GM19467 (cell line): ENCODE results near the gene AHCYL1.
"Not testable (repeated sequence)": the region's sequence is repeated elsewhere in the genome, so short reads cannot be mapped to it uniquely, and the experiment has no call there.

Source experiments
- ATAC-seq: cut with Tn5 transposase; IDR thresholded peaks from one replicate; pipeline ENCODE4 v1.9.1; 2021; ENCODE audit warnings: mild to moderate bottlenecking, moderate library complexity; ENCODE audit not compliant: unreplicated experiment

AHCYL1 gene

DNA sequence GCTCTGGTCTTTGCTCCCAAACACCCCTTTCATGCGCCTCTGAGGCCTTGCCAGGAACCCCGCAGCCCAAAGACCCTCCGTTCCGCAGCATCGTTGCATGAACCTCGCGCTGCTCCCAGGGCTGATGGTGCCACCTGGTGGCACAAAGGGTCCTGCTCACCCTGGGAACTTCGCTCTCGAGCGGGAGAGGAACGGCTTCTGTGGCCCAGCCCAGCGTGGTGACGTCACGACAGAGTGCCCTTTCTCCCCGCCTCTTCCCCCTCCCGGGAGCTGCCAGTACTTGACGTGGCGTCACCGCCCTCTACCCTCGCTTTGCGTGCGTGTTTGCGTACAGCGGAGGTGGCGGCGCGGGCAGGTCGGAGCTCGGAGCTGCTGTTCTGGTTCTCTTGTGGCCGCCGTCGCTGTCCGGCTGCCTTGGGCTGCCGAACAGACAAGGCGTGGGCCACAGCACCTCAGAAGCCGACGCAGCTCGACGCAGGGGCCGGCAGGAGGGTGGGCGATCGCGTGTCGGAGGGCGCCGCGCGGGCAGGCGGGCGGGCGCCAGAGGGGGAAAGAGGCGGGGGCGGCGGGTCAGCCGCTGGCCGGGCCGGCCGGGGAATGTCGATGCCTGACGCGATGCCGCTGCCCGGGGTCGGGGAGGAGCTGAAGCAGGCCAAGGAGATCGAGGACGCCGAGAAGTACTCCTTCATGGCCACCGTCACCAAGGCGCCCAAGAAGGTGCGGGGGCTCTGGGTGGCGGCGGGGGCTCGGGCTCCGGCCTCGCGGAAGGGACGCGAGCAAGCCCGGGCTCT lies at the start of gene AHCYL1:
TSS of gene AHCYL1 (plus strand) at position 310 of the 791 bp plus-strand sequence. CDS start at position 598, 288 bp downstream.
- ATAC-seq: peak; percentile 97

DNA sequence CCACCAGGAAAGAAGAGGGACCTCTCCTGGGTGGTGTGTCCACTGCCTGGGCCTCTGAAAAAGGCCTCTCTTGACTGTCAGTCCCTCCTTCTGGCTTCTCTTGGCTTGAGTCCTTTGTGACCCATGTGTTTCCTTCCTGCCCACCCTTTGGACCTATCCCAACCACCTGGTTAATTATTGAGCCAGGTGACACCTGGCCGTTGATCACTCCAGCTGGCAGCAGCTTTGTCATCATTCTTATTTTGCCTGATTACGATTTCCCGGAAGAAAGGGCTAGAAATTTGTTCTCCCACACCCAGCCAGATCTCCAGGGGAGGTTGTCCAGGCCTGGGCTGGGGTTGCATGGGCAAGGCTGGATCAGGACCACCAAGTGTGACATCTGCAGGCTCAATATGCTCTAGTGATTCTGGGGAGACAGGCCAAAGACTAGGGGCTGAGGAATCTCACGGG lies 49.1 kb upstream of the AHCYL1 start:
- ATAC-seq: no peak

DNA sequence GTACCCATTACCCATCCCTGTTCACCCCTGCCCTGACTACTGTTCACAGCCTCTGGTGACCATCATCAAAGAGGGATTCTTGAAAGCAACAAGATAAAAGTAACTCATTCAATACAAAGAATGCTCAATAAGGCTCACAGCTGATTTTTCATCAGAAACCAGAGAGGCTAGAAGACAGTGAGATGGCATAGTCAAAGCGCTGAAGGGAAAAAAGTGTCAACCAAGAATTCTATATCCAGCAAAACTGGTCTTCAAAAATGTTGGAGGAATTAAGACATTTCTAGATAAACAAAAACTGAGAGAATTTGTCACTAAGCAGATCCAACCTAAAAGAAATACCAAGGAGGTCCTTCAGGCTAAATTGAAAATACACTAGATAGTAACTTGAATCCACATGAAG lies 46.8 kb upstream of the AHCYL1 start:
- no peak for ATAC-seq

DNA sequence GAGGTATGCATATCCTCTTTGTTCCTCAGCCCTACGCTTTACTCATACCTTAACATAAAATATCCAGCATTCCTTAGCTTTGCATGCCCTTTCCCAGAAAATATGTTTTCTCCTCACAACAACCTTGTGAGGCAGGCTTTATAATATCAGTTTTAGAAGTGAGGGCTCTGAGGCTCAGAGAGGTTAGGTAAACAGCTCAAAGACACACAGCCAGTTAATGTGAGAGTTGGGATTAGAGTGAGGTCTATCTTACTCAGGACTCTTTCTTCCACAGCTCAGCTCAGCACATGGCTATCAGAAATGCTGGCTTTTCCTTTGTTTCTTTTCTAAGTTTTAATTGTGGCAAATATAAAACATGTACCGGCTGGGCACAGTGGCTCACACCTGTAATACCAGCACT lies 46.0 kb upstream of the AHCYL1 start:
- no peak for ATAC-seq

DNA sequence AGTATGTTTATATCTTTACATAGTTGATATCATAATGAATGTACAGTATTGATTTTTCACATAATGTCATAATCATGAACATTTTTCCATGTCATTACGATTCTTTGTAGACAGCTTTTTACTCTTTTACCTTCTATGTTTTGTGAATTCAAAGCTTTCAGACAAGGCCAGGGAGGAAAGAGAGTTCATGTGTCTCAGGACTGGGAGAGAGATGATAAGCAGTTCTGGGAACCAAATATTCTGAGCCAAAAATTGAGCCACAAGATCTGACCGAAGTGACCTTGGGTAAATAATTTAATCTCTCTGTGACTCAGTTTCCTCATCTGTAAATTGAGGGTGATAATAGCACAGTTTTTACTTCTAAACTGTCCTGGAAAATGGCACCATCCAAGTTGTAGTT lies 42.1 kb upstream of the AHCYL1 start:
- ATAC-seq: no peak

DNA sequence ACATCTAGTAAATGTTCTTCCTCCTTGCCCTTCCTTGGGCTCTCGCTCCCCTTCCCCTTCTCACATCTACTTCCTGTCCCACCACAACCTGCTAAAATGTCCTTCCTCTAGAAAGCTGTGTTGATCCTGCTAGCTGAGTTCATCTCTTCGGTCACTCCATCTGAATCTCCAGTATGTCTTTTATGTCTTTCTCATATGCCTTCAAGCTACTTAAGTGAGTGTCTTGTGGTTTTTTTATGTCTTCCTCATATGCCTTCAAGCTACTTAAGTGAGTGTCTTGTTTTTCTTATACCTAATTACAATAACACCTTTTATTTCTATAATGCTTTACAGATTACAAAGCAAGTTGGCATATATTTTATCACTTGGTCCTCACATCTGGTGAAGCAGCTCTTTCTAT lies 40.0 kb upstream of the AHCYL1 start:
- ATAC-seq: no peak

DNA sequence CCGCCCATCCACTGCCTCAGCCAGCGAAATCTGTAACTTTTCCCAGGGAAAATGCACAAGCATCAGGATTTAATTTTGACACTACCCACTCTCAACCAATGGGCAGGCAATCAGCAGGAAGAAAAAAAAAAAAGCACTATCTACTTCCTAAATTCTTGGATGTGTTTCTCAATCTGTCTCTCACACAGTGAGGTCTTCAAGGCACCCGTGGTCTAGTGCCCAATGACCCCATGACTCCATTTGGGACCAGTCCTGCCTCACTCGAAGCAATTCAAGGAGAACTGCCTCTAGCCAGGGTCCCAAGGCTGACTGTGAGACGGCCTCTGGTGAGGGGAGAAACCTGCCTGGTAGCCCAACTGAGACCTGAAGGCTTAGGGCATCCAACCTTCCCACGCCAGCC lies 38.1 kb upstream of the AHCYL1 start:
- no peak for ATAC-seq

DNA sequence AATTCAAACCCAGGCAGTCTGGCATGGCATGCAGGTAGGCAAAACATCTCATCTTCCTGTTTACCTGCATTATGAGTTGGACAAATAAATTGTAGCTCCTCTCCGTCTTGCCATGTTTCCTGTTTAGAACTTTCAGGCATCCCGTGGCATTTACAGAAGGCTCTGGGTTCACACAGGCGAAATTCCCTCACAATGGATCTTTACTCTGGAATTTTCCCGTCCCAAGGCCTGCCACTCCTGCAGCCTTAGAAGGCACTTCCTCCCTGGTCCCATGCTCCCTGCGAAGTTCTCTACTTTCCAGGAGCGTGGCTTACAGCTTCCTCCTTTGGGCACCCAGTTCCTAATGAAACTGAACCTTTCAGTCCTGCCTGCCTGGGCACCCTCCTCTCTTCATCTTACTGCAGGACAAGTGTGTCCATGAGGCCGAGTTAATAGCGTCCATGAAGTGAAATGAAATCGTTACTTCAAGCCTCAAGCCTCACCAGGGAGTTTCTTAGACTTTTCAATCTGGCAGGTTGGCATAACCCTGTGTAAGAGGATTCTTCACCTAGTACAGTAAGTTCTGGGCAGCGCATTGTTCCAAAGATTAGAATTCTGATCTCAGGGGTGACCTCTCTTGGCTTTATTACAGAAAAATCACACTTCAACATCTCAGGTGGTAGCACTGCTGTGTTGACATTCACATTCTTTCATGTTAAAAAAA lies 36.8 kb upstream of the AHCYL1 start:
- no peak for ATAC-seq

DNA sequence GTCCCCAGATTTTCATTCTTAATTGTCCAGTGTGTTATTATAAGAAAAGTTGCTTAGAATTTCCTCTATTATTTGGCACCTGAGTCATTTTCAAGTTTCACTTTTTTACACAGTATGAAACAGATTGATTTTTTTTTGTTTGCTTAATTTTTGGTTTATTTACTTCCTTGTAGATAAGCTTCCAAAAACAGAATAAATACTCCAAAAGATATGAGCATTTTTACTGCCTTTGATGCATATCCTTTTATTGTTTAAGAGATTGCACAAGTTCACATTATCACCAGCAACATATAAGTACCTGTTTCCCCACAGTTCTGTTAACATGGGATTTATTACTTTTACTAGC lies 36.3 kb upstream of the AHCYL1 start:
- no peak for ATAC-seq

DNA sequence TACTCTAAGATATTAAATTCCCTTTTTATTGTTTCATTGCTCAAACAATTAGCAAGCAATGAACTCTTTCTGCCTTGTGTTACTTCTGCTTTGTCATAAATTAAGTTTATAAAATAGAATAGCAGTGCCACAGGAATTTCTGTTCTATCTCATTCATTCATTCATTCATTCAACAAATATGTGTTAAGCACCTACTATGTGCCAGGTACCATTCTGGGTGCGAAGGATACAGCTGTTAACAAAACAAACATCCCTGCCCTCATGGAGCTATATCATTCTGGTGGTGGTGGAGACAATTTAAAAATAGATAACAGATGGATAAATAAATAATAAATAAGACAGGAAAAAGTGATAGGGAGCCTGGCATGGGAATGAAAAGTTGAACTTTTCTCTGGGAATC lies 34.5 kb upstream of the AHCYL1 start:
- ATAC-seq: no peak

DNA sequence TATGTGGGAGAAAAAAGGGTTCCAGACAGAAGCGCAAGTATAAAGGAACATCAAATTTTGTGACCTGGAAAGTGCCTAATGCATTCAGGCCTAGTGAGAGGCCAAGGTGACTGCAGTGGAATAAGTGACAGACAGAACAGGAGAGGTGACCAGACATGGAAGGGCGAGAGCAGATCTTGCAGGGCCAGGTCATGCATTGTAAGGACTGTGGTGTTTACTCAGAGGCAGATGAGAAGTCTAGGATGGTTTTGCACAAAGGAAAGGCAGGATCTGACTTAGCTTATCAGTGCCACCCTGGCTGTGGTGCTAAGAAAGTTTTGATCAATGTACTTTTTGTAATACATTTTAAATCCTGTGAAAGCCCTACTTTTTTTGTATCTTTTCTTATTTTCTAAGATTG lies 34.1 kb upstream of the AHCYL1 start:
- ATAC-seq: no peak

DNA sequence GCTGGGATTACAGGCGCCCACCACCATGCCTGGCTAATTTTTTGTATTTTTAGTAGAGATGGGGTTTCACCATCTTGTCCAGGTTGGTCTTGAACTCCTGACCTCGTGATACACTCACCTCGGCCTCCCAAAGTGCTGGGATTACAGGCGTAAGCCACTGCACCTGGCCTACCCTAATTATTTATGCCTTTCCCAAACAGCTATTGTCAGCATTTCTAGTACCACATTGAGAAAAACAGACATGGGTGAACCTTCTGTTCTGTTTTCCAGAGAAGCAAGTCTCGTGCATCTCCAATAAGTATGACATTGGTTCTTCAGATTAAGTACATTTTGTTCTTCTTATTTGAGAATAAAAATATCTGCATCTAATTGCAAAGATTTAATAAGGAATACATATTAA lies 33.1 kb upstream of the AHCYL1 start:
- ATAC-seq: not testable (repeated sequence)

DNA sequence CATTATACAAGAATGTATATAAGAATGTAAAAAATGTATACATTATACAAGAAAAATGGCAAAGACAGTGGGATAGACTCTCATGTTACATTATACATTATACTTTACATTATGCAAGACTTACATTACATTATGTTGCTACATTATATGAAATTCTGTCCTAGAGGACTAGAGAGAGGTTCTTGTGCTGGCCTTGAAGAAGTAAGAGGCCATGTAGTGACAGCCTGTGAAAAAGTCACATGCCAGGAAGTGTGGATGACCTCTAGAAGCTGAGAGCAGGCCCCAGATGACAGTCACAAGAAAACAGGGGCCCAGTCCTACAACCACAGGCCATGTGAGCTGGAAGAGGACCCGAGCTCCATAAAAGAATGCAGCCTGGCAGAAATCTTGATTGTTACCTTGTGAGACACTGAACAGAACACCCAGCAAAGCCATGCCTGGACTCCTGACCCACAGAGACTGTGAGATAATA lies 30.5 kb upstream of the AHCYL1 start:
- ATAC-seq: no peak

DNA sequence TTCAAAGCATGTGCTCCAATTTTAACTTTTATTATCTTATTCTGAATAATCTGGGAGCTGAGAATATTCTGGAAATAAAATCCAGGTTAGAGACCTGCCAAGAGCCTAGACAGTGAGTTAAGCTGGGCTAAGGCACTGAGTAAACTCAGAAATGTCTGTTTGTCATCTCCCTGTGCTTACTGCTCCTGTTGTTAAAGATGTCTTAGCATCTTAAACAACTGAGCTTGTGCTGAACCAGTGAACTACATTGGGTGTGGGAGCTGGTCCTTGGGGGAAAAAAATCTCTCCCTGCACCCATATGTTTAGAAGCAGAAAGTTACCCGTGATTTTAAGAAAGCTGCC lies 25.0 kb upstream of the AHCYL1 start:
- ATAC-seq: no peak

DNA sequence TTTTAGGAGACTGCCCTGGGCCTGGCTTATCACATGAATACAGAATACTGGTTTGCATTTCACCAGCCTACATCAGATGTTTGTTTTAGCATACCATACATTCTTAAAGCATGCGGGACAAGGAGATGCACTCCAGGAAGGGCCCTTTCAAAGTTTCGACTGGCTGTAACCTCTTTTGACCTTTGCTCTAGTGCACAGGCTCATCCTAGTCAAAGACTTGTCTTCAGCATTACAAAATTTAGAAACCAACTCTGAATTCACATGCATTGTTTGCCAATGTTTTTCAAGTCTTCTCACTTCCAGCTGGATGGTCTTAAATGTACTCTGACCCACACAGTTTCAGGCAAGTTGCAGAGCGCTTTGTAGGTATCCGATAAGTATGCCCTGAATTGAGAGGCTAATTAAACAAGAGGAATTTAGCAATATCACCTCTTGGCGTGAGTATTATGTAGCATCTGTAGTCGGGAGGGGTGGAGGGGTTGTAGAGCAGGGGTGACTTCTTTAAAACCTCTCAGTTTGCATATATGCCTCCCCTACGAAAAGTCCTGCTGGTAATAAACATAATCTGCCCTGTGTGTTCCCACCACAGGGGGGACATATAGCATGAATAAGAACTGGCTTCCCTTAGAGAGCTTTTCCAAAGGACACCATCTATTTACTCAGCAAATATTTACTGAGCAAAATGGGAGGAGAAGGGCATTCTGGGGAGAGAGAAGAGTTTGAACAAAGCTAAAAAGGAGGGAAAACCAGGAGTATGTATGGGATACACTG lies 24.4 kb upstream of the AHCYL1 start:
- ATAC-seq: no peak

DNA sequence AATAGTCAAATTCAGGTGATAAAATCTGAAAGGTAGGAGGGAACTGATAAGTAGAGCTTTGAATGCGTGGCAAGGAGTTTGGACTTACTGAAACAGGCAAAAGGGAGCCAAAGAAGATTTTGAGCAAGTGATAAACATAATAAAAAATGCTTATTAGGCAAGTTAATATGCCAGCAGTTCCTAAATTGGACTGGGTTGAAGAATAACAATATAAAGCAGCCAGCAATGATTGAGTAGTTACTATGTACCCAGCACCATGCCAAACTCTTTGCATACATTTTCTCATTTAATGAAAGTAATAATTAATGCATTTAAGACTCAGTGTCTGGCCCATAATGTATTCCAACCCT lies 23.8 kb upstream of the AHCYL1 start:
- no peak for ATAC-seq

DNA sequence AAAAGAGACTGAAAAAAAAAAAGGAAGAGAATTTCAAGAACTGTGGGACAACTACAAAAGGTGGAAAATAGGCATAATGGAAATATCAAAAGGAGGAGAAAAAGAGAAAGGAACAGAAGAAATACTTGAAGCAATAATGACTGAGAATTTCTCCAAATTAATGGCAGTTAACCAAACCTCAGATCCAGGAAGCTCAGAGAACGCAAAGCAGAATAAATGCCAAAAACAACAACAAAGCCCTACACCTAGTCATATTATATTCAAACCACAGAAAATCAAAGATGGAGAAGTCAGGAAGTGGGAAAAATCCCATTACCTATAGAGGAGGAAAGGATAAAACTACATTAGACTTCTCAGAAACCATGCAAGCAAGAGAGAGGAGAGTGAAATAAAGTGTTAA lies 20.7 kb upstream of the AHCYL1 start:
- ATAC-seq: no peak

DNA sequence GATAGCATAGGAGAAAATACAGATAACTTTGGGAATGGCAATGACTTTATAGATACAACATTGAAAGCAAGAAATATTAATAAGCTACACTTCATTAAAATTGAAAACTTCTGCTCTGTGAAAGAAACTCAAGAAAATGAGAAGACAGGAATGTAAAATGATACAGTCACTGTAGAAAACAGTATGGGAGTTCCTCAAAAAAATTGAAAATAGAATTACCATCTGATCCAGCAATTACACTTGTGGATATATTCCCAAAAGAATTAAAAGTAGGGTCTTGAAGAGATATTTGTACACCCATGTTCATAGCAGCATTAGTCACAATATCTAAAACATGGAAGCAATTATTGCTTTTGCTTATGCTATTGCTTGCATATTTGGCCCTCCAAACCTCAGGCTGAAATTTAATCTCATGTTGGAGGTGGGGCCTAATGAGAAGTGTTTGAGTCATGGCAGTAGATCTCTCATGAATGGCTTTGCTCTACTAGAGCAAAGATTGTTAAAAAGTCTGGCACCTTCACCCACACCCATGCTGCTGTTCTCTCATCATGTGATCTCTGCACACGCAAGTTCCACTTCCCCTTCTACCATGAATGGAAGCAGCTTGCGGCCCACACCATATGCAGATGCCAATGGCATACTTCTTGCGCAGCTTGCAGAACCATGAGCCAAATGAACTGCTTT lies 15.3 kb upstream of the AHCYL1 start:
- no peak for ATAC-seq

DNA sequence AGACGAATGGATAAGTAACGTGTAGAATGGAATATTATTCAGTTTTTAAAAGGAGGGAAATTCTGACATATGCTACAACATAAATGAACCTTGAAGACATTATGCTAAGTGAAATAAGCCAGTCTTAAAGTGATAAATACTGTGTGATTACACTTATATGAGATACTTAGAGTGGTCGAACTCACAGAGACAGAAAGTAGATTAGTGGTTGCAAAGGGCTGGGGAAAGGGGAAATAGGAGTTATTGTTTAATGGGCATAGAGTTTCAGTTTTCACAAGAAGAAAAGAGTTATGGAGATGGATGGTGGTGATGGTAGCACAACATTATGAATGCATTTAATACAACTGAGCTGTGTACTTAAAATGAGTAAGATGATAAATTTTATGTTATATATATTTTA lies 14.7 kb upstream of the AHCYL1 start:
- ATAC-seq: no peak

DNA sequence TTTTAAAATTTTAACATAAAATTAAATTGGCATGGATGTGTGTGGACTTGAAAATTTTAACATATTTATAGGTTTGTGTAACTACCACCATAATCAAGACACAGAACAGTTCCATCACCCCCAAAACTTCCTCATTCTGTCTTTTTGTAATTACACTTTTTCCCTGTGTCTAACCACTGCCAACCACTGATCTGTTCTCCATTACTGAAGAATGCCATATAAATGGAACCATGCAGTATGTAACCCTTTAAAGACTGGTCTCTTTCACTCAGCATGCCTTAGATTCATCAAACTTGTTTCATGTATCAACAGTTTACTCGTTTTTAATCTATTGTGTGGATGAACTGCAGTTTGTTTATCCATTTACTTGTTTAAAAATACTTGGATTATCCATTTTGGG lies 13.0 kb upstream of the AHCYL1 start:
- ATAC-seq: no peak

DNA sequence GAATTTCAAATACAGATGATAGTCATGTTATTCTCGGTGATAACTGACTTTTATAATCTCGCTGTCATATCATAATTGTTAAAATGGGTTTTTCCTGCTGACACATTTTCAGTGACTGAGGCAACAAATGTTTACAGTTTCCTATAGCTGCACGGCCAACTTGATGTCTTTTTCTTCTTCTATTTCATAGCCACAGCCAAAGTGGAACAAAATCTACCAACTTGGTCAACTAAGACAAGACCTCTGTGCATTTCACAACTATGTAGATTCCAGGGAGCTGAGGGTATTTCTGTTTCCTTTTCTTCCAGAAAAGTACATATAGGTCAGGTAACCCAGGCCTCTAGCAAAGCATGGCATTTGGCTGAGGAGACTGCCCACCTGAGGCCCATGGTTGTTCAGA lies 10.4 kb upstream of the AHCYL1 start:
- ATAC-seq: no peak
